HUES64 (cell line): ENCODE data around the gene DOLK. TPM values are rescaled to one million over a fixed set of nuclear protein-coding genes. Genes with fewer than 3 reads are reported as not detected.
"Not testable (repeated sequence)": the region's sequence is repeated elsewhere in the genome, so short reads cannot be mapped to it uniquely, and the experiment has no call there.

ENCODE experiments used
- H3K27ac ChIP-seq: 2 replicates; pipeline ENCODE4 v1.7.0; 2013; ENCODE audit warnings: low read depth, low read length, inconsistent platforms
- H3K27me3 ChIP-seq: 2 replicates; pipeline ENCODE4 v1.6.1; 2013; ENCODE audit warnings: mild to moderate bottlenecking, low read length; ENCODE audit not compliant: insufficient read depth
- H3K36me3 ChIP-seq: 2 replicates; pipeline ENCODE4 v1.6.1; 2013; ENCODE audit warnings: mild to moderate bottlenecking, low read length; ENCODE audit not compliant: insufficient read depth
- H3K4me1 ChIP-seq: 2 replicates; pipeline ENCODE4 v1.6.1; 2013; ENCODE audit warnings: mild to moderate bottlenecking, low read length, moderate library complexity; ENCODE audit not compliant: insufficient read depth
- H3K4me3 ChIP-seq: 2 replicates; pipeline ENCODE4 v1.5.1; 2013; ENCODE audit warnings: mild to moderate bottlenecking, low read length, moderate library complexity
- H3K9ac ChIP-seq: 2 replicates; pipeline ENCODE4 v1.6.1; 2013; ENCODE audit warnings: mild to moderate bottlenecking, low read depth, low read length
- H3K9me3 ChIP-seq: 2 replicates; pipeline ENCODE4 v1.6.1; 2013; ENCODE audit warnings: low read depth, low read length; ENCODE audit not compliant: insufficient read depth
- WGBS: fragments of 150-250, 120-280 bp; methylation state at CpG from one replicate; pipeline ENCODE4 v1.1.7; 2013; ENCODE audit warnings: missing lambda C conversion rate; 5-methylcytosine and 5-hydroxymethylcytosine counted together
- polyA plus RNA-seq, 2 experiments: library from polyadenylated mRNA; stranded (reverse); fragments of 50-300 nt; gene quantifications; one replicate each; pipeline ENCODE4 v1.2.3, GENCODE V29; 2013

Gene DOLK
- polyA plus RNA-seq (2013, experiment 1 of 2): 16.7 TPM
- polyA plus RNA-seq (2013, experiment 2 of 2): 14.6 TPM

DNA sequence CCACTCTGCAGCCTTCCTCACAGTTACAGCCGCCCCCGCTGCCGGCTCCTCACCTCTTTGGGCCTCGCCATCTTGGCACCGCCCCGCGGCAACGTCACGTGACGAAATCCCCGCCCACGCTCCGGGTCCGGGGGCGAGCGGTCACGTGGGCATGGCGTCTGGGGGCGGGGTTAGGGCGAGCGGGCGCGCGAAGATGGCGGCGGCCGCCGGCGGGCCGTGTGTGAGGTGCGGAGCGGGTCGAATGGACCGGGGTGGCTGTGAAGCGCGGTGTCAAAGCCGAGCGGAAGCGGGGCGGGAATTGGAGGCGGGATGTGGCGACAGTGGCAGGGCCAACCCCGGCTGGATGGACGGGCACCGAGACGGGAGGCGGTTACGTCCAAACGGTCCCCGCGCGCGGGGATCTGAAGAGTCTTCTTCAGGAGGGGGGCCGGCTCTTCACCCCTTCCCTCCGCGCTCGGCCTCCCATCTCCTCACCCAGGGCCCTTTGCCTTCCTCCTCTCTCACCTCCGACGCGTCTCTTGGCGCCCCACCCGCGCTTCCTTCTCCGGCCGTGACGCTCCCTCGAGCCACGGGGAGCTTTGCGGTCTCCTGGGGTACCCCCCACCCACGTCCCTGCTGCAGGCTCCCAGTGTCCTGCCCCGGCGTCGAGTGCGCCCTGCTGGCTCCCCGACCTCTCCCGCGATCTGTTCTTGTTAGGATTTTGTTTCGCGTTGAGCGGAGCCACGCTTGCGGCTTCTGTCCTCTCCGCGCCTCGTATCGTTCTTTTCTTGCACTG, at the start of gene DOLK, which contains the start of gene NUP188:
DOLK (minus strand) TSS at position 77 of the 775 bp plus-strand sequence. CDS start 300 bp downstream, outside the sequence.
NUP188 (plus strand) TSS at position 173 of the 775 bp plus-strand sequence; CDS start at position 194, 21 bp downstream.
- Histone ChIP-seq H3K36me3 (peaks cover 43% of the 10 kb centered on the region), H3K27ac (peak within 1 kb of the TSS; percentile 83), H3K9ac (peak within 1 kb of the TSS; percentile 95), H3K9me3 (no peaks in the 10 kb centered on the region), H3K4me1 (no peaks in the 10 kb centered on the region), H3K27me3 (no peaks in the 10 kb centered on the region), H3K4me3 (peak within 1 kb of the TSS; percentile 79)
- under 1% methylated on average over 86 of the region's 86 CpGs for WGBS

DNA sequence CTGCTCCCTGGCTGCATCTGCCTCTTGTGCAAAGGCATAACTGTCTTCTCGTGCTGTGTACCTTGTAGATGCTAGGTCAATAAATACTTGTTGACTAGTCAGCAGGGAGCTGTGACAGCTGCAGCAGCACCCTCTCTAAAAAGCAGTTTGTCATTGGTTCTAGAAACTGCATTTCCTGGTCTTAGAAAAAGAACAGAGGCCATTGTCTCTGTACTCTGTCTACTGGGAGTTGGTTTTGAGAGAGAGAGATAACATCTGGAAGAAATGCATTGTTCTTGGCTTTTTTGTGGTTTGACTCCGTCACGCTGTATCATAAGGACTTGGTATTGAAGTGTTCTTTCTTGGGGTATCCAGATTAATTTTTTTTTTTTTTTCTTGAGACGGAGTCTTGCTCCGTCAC, 48.4 kb upstream of the DOLK start:
- peaks cover 86% of the 10 kb centered on the region for H3K36me3 ChIP-seq

DNA sequence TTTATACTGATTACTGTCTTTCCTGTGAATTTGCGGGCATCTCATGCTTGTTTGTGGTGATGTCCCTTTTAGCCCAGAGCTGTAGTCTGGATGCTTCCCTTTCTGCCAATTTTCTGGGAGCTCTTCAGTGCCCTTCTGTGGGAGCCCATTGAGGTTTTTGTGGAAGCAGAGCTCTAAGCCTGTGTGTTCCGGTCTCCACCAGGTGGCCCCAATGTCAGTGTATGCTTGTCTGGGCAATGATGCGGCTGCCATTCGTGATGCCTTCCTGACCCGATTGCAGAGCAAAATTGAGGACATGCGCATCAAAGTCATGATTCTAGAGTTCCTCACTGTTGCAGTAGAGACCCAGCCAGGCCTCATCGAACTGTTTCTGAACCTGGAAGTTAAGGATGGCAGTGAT, 45.6 kb upstream of the DOLK start:
- 92% methylated on average over 7 of the region's 7 CpGs for WGBS
- no peaks in the 10 kb centered on the region for H3K9me3 ChIP-seq
- H3K4me3 ChIP-seq: no peak overlapping the region
- H3K36me3 ChIP-seq: peaks cover 86% of the 10 kb centered on the region
- H3K27ac ChIP-seq: no peak overlapping the region
- no peaks in the 10 kb centered on the region for H3K4me1 ChIP-seq
- no peaks in the 10 kb centered on the region for H3K27me3 ChIP-seq
- H3K9ac ChIP-seq: no peak overlapping the region

More for the DNA sequence above, 48.4 kb upstream of the DOLK start:
- no peaks in the 10 kb centered on the region for H3K9me3 ChIP-seq
- WGBS: 94% methylated on average over 5 of the region's 5 CpGs
- no peak overlapping the region for H3K27ac ChIP-seq
- no peaks in the 10 kb centered on the region for H3K4me1 ChIP-seq
- H3K4me3 ChIP-seq: no peak overlapping the region
- H3K9ac ChIP-seq: no peak overlapping the region
- no peaks in the 10 kb centered on the region for H3K27me3 ChIP-seq

DNA sequence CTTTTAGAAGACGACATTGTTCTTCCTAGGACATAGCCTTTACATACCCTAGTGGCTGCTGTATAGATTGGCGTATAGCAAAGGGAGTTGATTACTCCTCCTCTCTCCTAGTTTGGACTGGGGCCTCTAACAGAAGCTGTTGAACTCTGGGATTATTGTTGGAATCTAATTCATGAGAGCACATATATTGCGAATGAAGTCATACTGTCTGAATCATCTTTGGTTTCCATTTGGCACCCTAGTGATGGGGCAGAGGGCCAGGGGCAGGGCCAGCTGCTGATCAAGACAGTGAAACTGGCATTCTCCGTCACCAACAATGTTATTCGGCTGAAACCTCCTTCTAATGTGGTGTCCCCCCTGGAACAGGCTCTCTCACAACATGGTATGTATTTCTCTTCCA, 40.4 kb upstream of the DOLK start:
- no peaks in the 10 kb centered on the region for H3K9me3 ChIP-seq
- H3K9ac ChIP-seq: no peak overlapping the region
- H3K4me1 ChIP-seq: no peaks in the 10 kb centered on the region
- H3K27ac ChIP-seq: no peak overlapping the region
- H3K27me3 ChIP-seq: no peaks in the 10 kb centered on the region
- H3K36me3 ChIP-seq: peaks cover 88% of the 10 kb centered on the region
- no peak overlapping the region for H3K4me3 ChIP-seq
- 95% methylated on average over 5 of the region's 5 CpGs for WGBS

DNA sequence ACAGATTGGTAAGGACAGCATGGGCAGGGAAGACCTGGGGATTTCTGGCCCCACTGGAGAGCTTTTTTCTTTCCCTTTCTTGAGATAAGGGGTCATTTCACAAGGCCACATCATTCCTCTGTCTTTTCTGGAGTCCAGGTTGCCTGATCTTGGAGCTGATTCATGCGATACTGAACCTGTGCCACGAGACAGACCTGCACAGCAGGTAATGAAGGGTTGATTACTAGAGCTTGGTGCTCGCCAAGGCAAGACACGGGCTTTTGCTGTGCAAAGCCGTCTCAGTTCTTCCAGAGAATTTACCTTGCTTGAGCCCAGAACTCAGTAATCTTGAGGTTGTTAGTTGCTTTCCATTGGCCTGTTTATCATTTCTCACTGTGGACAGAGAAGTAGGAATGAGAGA, 39.3 kb upstream of the DOLK start:
- Histone ChIP-seq H3K4me3 (no peak overlapping the region), H3K4me1 (no peaks in the 10 kb centered on the region), H3K27ac (no peak overlapping the region), H3K36me3 (peaks cover 90% of the 10 kb centered on the region), H3K9me3 (no peaks in the 10 kb centered on the region), H3K27me3 (no peaks in the 10 kb centered on the region), H3K9ac (no peak overlapping the region)
- WGBS: 92% methylated on average over 5 of the region's 5 CpGs

DNA sequence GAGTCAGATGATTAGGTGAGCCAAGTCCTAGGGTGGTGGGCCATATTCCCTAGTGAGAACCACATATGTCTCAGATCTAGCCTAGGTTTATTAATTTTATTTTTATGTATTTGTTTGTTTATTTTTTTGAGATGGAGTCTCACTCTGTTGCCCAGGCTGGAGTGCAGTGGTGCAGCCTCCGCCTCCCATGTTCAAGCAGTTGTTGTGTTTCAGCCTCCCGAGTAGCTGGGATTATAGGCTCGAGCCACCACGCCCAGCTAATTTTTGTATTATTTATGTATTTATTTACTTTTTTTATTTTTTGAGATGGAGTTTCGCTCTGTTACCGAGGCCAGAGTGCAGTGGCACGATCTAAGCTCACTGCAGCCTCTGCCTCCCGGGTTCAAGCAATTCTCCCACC, 36.1 kb upstream of the DOLK start:
- peaks cover 95% of the 10 kb centered on the region for H3K36me3 ChIP-seq
- no peaks in the 10 kb centered on the region for H3K4me1 ChIP-seq
- H3K9me3 ChIP-seq: no peaks in the 10 kb centered on the region
- no peak overlapping the region for H3K4me3 ChIP-seq
- no peaks in the 10 kb centered on the region for H3K27me3 ChIP-seq
- H3K27ac ChIP-seq: no peak overlapping the region
- over 99% methylated on average over 7 of the region's 8 CpGs for WGBS
- no peak overlapping the region for H3K9ac ChIP-seq

DNA sequence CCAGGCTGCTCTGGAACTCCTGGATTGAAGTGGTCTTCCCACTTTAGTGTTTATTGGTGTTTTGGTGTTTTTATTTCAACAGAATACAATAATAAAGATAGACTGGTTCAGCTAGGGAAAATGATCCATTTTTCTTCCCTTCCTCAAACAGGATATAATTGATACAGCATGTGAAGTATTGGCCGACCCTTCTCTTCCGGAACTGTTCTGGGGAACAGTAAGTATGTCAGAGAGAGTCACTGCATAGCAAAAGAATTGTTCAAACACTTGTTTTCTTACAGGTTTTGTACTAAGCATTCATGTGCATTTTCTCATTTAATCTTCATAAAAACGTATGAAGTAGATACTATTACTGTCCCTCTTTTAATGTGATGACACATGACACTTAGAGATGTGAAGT, 31.7 kb upstream of the DOLK start:
- Histone ChIP-seq H3K4me1 (no peaks in the 10 kb centered on the region), H3K4me3 (no peak overlapping the region), H3K36me3 (peaks cover 93% of the 10 kb centered on the region), H3K9me3 (no peaks in the 10 kb centered on the region), H3K27ac (no peak overlapping the region), H3K9ac (no peak overlapping the region), H3K27me3 (no peaks in the 10 kb centered on the region)
- WGBS: 100% methylated on average over 3 of the region's 3 CpGs

DNA sequence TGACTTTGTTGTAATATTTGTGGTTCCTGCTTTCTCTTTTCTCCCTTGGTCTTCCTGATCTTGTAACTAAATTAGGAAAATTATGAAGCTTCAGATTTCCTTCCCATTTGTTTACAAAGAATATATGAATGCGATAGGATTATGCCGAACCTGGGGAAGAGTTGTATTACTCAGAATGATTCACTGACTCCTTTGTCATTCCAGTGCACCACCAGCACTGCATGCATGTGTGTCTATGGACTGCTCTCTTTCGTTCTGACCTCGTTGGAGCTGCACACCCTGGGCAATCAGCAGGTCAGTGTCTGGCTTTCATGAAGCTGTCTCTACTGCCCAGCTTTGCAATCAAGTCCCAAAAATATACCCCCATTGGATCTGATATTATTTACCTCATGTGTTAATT, 25.6 kb upstream of the DOLK start:
- Histone ChIP-seq H3K36me3 (peaks cover 96% of the 10 kb centered on the region), H3K9me3 (no peaks in the 10 kb centered on the region), H3K27ac (no peak overlapping the region), H3K4me3 (no peak overlapping the region), H3K9ac (no peak overlapping the region), H3K27me3 (no peaks in the 10 kb centered on the region), H3K4me1 (no peaks in the 10 kb centered on the region)
- WGBS: 95% methylated on average over 4 of the region's 4 CpGs

DNA sequence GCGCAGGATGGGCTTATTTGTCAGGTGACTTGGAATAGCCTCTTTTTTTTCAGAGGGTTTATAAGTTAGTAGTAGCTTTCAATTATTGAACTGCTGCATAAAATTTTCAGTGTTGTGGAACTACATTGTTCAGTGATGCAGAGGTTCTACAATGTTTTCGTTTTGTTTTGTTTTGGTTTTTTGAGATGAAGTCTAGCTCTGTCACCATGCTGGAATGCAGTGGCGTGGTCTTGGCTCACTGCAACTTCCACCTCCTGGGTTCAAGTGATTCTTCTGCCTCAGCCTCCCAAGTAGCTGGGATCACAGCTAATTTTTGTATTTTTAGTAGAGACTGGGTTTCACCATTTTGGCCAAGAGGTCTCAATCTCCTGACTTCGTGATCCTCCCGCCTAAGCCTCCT, 22.1 kb upstream of the DOLK start:
- no peak overlapping the region for H3K4me3 ChIP-seq
- H3K9ac ChIP-seq: no peak overlapping the region
- no peaks in the 10 kb centered on the region for H3K4me1 ChIP-seq
- H3K27me3 ChIP-seq: no peaks in the 10 kb centered on the region
- peaks cover 88% of the 10 kb centered on the region for H3K36me3 ChIP-seq
- WGBS: 94% methylated on average over 5 of the region's 5 CpGs
- no peak overlapping the region for H3K27ac ChIP-seq
- no peaks in the 10 kb centered on the region for H3K9me3 ChIP-seq

DNA sequence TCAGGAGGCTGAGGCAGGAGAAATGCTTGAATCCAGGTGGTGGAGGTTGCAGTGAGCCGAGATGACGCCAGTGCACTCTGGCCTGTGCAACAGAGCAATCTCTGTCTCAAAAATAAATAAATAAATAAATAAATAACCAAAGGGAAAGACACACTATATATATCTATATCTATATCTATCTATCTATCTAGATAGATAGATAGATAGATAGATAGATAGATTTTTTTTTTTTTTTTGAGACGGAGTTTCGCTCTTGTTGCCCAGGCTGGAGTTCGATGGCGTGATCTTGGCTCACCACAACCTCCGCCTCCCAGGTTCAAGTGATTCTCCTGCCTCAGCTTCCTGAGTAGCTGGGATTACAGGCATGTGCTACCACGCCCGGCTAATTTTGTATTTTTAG, 14.0 kb upstream of the DOLK start:
- not testable (repeated sequence) for H3K4me1 ChIP-seq, H3K27me3 ChIP-seq, H3K4me3 ChIP-seq, H3K27ac ChIP-seq, H3K9me3 ChIP-seq, H3K9ac ChIP-seq
- peaks cover 88% of the 10 kb centered on the region for H3K36me3 ChIP-seq
- WGBS: 98% methylated on average over 8 of the region's 9 CpGs

DNA sequence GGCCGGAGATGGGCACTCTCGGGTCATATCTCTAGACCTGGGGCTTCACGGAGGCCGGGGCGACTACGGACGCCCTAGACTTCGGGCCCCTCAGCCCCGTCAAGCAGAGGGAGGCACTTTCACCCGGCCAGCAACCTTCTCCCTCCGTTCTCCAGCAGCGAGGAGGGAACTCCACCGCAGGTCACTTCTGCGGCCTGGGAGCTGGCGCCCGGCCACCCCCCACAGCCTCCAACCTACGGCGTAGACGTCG, 201 bp downstream of the DOLK start:
- H3K9me3 ChIP-seq: no peaks in the 10 kb centered on the region
- WGBS: under 1% methylated on average over 20 of the region's 20 CpGs

More for the DNA sequence above, 201 bp downstream of the DOLK start:
- H3K4me1 ChIP-seq: no peaks in the 10 kb centered on the region
- H3K36me3 ChIP-seq: peaks cover 38% of the 10 kb centered on the region
- peak overlapping the region; percentile 83 for H3K27ac ChIP-seq
- H3K9ac ChIP-seq: peak overlapping the region; percentile 95
- H3K27me3 ChIP-seq: no peaks in the 10 kb centered on the region
- peak overlapping the region; percentile 79 for H3K4me3 ChIP-seq
